ENCODE measurements around the gene PROB1.
"Not testable (repeated sequence)": the region's sequence is repeated elsewhere in the genome, so short reads cannot be mapped to it uniquely, and the experiment has no call there.

The PROB1 gene

DNA sequence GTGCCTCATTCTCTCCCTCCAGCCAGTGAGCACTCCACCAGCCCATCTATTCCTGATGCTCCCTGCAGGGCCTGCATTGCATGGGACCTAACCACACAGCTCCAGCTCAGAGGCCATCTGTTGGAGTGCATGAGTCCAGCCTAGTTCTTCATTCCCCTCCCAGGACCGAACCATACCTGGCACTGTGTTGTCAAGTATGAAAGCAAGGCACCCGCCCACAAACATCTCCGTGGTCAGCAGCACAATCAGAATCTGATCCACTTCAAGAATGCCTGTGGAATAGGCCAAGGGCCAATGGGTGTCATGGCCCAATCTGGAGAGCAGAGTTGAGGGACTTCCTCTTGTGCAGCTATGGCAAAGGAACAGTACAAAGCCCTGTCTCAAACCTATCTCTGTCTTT lies 17.7 kb downstream of the PROB1 start:
- DNase-seq = no peak

DNA sequence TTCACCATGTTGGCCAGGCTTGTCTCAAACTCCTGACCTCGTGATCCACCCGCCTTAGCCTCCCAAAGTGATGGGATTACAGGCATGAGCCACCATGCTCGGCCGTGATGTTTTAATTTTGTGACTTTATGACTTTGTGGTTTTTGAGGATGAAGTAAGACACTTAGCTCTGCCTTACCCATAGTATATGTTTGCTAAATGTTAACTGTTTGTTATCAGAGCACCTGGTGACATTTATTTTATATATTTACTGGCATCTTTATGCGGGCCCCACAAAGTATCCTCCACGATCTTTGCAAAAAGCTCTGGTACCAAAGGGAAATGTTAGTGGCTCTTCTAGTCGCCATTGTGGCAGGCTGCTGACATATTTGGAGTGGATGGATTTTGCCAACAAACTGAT lies 18.5 kb downstream of the PROB1 start:
- no peak for DNase-seq

DNA sequence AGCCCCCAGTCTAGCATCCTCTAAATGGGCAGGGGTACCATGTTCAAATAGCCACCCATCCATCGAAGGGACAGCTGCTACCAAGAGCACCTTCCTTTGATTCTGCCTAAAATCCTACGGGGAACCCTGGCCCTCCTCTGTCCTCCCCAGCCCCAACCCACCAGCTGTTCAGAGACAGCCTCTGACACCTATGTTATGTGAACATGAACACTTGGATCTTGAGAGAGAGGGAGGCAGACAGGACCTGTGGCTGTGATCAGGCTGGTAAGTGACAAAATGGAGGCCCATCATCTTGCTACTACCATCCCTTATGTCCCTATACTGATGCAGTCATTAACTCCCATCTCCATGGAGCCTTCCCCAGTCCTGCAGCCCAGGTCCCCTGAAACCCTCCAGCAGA lies 20.0 kb downstream of the PROB1 start:
- no peak for DNase-seq

DNA sequence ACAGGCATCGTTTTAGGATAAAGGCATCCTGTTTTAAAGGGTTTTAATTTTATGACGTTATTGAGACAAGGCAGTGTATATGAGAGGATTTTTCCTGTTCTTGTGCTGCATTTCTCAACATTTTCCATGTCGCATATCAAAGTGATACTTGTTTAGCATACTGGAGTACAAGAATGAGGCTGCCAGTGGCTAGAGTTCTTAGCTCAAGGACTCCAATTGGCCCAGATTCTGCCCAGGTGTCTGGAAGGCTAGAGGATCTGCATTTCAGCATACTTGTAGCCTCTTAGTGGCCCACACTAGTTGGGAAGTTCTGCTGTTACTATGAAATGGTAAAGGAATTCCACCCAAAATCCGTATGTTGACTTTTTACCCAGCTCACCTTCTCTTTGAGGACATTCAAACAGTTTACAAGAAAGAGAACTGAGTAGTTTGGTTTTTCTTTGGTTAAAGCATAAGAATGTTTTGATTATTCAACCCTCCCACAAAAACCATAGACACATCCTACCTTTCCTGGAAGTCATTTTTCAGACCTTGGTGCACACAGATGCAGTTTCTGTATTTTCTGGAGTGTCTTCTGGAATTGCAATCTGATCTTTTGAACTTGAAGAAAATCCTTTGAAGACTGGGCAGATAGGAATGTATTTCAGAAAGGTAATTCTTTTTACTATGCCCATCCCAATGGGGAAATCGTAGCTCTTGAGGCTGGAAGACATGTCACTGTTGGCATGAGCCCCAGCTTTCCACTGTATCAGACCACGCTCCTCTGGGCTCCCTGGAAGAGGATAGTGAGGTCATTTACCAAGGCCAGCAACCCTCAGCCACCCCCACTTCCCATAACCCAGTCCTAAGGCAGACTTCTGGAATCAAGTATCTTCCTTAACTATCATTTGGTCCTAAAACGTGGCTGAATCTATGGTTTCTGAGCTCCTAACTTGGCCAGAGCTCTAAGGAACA lies 23.1 kb downstream of the PROB1 start:
- no peak for DNase-seq

DNA sequence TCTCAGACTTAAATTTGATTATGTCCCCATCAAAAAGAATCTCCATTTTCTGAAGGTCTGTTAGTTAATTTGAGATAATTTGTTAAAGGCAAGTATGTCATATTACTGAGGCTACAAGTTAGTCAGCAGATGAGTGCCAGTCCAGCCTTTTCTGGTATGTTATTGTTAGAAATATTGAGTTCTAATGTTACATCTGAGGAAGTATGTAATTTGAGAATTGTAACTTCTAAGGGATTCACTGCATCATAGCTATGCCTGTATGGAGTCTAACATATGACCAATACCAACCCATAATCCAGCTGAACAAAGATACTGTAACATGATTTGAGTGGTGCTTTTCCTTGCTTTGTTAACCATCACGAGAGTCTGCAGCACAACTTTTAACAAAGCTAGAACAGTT lies 25.7 kb downstream of the PROB1 start:
- DNase-seq = no peak

DNA sequence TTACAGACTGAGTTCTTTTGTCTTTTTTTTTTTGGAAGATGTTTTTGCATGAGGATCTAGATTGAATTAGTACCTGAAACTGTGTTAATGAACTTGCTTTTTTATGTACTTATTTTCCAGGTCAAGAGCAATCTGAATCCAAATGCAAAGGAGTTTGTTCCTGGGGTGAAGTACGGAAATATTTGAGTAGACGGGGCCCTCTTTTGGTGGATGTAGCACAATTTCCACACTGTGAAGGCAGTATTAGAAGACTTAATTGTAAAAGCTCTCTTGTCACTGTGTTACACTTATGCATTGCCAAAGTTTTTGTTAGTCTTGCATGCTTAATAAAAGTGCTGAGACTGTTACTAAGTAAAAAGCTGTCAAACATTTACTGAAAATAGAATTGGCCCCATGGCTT lies 26.3 kb downstream of the PROB1 start:
- DNase-seq = no peak

DNA sequence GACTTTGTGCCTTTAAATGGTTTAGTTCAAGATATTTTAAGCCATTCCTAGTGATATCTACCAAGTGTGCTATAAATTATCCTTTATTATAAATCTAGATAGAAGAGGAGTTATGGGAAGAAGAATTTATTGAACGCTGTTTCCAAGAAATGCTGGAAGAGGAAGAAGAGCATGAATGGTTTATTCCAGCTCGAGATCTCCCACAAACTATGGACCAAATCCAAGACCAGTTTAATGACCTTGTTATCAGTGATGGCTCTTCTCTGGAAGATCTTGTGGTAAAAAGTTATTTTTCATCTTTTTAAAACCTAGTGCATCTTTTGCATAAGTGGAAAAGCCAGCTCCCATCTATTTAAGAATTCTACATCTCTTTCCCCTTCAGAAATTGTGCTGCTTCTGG lies 30.4 kb downstream of the PROB1 start:
- DNase-seq = no peak

DNA sequence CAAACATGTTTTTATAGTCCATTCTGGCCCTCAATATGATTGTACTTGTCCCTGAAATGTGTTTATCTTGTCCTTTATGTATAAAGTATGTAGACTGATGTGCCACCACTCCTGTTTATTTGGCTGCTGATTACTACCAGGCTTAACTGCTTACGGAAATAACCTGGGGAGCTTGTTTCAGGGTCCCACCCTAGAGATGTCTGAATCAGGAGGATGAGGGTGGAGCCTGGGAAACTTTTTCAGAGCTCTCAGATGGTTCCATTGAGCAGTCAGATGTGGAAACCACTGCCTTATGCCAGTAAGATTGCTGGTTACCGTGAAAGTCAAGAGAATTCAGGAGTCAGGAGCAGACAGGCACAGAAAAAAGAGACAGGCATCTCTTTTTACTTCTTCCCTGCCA lies 31.0 kb downstream of the PROB1 start:
- no peak for DNase-seq

DNA sequence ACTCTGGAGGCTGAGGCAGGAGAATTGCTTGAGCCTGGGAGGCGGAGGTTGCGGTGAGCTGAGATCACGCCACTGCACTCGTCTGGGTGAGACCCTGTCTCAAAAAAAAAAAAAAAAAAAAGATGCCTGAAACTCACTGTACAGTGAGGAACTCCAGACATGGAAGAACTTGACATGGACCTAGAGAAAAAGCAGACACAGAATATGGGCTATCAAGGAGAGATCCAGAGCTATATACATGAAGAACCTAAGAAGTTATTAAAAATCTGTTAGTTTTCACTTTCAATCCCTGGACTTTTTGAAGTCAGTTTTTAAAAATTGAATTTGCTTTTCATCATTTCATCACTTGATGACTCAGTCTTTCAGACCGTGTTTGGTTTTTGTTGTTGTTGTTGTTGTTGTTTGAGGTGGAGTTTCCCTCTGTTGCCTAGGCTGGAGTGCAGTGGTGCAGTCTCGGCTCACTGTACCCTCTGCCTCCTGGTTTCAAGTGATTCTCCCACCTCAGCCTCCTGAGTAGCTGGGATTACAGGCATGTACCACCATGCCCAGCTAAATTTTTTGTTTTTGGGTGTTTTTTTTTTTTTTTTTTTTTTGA lies 33.0 kb downstream of the PROB1 start:
- no peak for DNase-seq

DNA sequence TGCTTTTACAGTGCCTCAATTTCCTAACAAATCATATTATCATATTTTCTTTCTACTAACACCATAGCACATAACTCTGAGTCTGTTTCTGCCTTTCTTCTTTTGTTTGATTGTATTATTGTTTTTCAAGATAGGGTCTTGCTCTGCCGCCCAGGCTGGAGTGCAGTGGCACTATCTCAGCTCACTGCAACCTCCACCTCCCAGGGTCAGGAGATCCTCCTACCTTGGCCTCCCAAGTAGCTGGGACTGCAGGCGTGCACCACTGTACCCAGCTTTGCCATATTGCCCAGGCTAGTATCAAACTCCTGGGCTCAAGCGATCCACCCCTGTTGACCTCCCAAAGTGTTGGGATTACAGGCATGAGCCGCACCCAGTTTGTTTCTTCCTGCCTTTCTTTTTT lies 34.5 kb downstream of the PROB1 start:
- no peak for DNase-seq

DNA sequence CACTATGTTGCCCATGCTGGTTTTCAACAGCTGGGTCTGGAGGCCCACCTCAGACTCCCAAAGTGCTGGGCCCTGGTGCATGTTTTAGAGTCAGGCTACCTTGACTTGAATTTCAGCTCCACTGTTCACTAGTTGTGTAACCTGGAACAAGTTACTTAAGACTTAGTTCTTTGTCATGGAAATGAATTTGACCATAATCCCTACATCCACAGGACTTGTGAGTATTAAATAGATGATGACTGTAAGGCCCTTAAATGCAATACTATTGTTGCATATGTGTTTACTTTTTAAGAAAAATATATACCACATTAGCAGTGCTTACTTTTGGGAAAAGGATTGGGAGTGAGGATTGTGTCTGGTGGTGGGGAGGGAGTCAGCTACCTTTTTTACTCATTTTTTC lies 36.8 kb downstream of the PROB1 start:
- no peak for DNase-seq

DNA sequence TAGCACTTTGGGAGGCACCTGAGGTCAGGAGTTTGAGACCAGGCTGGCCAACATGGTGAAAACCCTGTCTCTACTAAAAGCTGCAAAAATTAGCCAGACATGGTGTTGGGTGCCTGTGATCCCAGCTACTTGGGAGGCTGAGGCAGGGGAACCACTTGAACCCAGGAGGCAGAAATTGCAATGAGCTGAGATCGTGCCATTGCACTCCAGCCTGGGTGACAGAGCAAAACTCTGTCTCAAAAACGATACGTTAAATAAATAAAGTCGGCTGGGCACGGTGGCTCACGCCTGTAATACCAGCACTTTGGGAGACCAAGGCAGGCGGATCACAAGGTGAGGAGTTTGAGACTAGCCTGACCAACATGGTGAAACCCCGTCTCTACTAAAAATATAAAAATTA lies 39.0 kb downstream of the PROB1 start:
- not testable (repeated sequence) for DNase-seq

DNA sequence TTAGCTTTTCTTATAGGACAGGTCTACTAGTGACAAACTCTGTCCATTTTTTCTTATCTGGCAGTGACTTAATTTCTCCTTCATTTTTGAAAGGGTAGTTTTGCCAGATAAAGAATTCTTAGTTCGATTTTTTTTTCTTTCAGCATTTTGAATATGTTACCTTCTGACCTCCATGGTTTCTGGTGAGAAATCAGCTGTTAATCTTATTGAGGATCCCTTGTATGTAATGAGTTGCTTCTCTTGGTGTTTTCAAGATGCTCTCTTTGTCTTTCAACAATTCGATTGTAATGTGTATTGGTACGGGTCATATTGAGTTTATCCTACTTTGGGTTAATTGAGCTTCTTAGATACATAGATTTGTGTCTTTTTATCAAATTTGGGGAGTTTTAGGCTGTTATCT lies 40.7 kb downstream of the PROB1 start:
- DNase-seq = no peak

DNA sequence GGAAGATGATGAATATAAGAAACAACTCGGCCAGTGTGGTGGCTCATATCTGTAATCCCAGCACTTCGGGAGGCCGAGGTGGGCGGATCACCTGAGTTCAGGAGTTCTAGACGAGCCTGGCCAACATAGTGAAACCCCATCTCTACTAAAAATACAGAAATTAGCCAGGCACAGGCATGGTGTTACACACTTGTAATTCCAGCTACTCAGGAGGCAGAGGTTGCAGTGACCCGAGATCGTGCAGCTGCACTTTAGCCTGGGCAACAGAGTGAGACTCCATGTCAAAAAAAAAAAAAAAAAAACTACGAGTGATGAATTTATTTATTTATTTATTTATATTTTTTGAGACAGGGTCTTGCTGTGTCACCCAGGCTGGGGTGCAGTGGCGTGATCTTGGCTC lies 47.0 kb downstream of the PROB1 start:
- DNase-seq = not testable (repeated sequence)

DNA sequence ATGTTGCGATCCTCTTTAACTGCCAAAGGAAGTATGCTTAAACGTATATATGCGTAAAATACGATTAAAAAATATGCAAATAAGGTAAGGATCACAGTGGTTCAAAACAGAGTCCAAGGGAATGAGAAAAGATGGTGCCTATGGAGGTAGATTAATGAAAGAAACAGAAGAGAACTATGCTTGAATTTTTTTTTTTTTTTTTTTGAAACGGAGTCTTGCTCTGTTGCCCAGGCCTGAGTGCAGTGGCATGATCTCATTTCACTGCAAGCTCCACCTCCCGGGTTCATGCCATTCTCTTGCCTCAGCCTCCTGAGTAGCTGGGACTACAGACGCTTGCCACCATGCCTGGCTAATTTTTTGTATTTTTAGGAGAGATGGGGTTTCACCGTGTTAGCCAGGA lies 49.5 kb downstream of the PROB1 start:
- not testable (repeated sequence) for DNase-seq

DNA sequence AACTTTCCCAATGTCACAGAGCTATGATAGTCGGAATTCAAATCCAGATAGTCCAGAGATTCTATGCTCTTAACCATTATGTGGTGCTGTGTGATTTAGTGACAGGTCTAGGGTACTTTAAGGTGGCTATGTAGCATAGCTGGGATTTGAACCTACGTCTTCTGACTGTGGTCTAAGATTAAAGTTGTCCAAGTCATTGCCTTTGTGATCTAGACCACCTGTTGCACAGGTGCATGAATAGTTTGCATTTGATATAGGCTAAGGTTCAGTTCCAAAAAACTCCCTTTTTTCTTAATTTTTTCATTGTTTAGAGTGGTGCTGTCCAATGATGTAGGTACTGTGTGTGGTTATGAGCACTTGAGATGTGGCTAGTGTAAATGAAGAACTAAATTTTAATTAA lies 50.7 kb downstream of the PROB1 start:
- no peak for DNase-seq

DNA sequence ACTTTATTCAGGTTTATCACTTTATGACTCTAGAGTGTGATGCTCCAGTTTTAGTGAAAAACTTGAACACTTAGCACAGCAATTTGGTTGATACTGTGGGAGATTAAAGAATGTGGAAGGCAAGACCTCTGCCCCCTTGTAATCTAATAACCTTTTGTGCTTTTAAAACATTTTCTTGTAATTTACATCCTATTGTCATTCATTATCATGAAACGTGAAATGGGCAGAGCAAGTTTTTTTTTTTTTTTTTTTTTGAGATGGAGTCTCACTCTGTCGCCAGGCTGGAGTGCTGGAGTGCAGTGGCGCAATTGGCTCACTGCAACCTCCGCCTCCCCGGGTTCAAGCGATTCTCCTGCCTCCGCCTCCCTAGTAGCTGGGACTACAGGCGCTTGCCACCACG lies 51.4 kb downstream of the PROB1 start:
- DNase-seq = no peak

DNA sequence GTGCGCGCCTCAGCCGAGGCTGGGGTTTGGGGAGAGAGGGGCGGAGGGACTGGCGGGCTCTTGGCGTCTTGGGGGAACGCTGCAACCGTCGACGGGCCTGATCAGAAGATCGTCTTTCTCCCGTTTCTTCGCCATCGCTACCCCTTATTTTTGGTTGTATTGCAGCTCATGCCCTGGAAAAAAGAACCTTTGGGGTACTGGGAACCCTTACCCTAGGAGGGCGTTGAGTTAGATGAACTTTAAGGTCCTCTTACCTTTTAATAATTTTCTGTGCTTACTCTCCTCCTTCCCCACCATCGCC lies 52.5 kb downstream of the PROB1 start:
- DNase-seq = peak in 1 of 2 donors; percentile 79

DNA sequence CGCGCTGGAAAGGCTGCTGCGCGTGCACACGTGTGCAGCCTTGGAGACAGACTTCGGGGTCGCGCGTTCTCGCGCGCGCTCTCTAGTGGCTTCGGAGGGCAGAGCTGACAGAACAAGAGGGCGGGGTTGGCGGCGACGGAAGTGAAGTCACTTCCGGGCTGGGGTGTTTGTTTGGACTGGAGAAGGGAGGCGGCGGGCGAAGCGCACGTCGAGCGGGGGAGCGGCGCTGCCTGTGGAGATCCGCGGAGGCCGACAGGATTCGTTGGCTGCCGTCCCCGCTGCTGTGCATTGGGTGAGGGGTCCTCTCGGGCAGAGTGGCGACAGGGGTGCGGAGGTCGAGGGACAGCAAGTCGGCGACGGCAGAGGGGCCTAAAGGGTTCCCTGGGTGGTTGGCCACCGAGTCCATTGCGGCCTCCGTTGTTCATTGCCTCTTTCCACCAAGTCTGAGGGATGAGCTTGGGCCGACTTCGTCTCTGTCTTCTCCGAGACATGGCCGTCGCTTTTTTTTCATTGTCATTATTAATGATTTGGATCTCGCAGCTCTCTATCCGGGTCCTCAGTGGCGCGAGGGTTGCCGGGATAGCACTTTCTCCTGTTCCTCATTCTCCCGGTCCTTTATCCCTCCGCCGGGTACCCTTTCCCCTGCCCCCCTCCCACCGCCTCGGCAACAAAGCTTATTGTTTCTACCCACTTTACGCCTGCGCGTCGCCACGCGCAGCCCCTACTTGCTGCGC lies 53.0 kb downstream of the PROB1 start, which contains the start of gene PAIP2:
Gene PAIP2 (plus strand): TSS at position 166 of the 734 bp plus-strand sequence. CDS start 21,931 bp downstream, outside the sequence.
- DNase-seq = peak; percentile 95 to 97

DNA sequence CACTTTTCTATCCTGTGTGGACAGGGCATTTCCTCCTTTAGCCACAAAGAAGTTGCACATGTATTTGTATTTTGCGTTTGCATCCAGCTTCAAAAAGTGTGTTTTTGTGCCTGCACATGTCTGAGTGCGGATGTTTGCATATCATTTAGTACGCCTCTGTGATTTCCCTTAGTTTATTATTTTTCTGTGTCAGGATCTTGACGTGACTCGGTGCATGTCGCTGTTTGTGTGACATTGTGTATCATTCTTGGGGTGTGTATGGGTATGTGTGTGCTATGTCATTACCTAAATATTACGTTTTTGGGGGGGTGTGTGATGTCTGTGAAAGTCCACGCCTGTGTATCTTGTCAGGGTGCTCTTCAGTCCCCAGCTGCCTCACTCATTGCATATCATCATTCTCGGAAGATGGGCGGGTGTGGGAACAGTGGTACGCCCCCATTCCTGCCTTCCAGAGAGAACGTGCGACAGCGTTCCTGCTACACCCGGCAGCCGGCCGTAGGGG lies 53.7 kb downstream of the PROB1 start:
- DNase-seq = no peak
